ENCODE results near the gene TSPAN9.

DNA sequence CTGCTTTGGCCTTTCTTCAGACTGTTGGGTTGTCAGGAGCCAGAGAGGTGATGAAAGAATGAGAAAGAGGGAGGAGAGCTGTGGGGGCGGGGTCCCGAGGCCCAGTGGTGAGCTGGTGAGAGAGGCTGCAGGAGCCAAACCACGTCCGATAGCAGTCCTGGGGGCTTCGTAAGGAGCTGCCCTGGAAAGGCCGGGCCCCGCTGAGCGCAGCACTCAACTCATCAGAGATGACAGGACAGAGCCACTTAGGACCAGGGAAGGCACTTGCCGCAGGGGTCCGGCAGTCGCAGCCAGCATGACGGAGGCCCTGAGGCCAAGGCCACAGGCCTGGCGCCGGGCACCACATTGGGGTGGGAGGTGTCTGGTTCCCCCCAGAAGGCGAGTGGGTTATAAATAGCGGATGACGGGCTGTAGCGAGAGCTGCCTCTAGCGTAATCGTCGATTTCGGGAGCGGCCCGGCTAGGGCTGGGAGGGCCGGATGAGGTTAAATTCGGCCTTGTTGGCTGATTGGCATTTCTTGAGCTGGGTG is 179.0 kb downstream of the TSPAN9 start:
- TF ChIP-seq, protein P1, sequence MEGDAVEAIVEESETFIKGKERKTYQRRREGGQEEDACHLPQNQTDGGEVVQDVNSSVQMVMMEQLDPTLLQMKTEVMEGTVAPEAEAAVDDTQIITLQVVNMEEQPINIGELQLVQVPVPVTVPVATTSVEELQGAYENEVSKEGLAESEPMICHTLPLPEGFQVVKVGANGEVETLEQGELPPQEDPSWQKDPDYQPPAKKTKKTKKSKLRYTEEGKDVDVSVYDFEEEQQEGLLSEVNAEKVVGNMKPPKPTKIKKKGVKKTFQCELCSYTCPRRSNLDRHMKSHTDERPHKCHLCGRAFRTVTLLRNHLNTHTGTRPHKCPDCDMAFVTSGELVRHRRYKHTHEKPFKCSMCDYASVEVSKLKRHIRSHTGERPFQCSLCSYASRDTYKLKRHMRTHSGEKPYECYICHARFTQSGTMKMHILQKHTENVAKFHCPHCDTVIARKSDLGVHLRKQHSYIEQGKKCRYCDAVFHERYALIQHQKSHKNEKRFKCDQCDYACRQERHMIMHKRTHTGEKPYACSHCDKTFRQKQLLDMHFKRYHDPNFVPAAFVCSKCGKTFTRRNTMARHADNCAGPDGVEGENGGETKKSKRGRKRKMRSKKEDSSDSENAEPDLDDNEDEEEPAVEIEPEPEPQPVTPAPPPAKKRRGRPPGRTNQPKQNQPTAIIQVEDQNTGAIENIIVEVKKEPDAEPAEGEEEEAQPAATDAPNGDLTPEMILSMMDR (IDR thresholded peaks at IDR 0.05), result no peak
- TF ChIP-seq POLR2A (IDR thresholded peaks at IDR 0.05) (no peak), EP300 (IDR thresholded peaks at IDR 0.05) (no peak)

Measured in tibial nerve (tissue), 4 donors.